GM18505 (cell line): ENCODE results near the gene GPSM1.
"Not testable (repeated sequence)": the region's sequence is repeated elsewhere in the genome, so short reads cannot be mapped to it uniquely, and the experiment has no call there.

Source experiments
- ATAC-seq: cut with Tn5 transposase; IDR thresholded peaks from one replicate; pipeline ENCODE4 v1.9.1; 2021; ENCODE audit not compliant: unreplicated experiment
- POLR2A ChIP-seq: IDR thresholded peaks from 4 replicates; pipeline ENCODE4 v1.6.1; 2011; ENCODE audit warnings: borderline replicate concordance; ENCODE audit not compliant: insufficient read depth, insufficient read length; ENCODE audit errors: extremely low read depth

GPSM1 gene

GRCh38 chr9:136313111-136314055 is 14.0 kb upstream of the GPSM1 start:
- ATAC-seq, result no peak
- TF ChIP-seq POLR2A, result no peak

GRCh38 chr9:136314056-136314416 is 13.3 kb upstream of the GPSM1 start:
- no peak for ATAC-seq
- TF ChIP-seq POLR2A, result no peak

- TF ChIP-seq POLR2A, result no peak
- no peak for ATAC-seq
These were observed 12.4 kb upstream of the GPSM1 start for GRCh38 chr9:136314944-136315343.

- TF ChIP-seq POLR2A, result no peak
- ATAC-seq, result no peak
These were observed 11.0 kb upstream of the GPSM1 start for GRCh38 chr9:136316271-136316751.

- TF ChIP-seq POLR2A, result no peak
These were observed 10.3 kb upstream of the GPSM1 start for GRCh38 chr9:136316896-136317676.

GRCh38 chr9:136317695-136318094 is 9.6 kb upstream of the GPSM1 start:
- no peak for TF ChIP-seq POLR2A
- no peak for ATAC-seq

More at GRCh38 chr9:136316896-136317676, 10.3 kb upstream of the GPSM1 start:
- ATAC-seq, result no peak

- TF ChIP-seq POLR2A, result no peak
- no peak for ATAC-seq
These were observed 9.1 kb upstream of the GPSM1 start for GRCh38 chr9:136318111-136318775.

GRCh38 chr9:136318776-136319241 is 8.5 kb upstream of the GPSM1 start:
- no peak for ATAC-seq
- TF ChIP-seq POLR2A, result no peak

GRCh38 chr9:136319244-136319643 is 8.1 kb upstream of the GPSM1 start:
- ATAC-seq, result not testable (repeated sequence)

- not testable (repeated sequence) for ATAC-seq
These were observed 7.4 kb upstream of the GPSM1 start for GRCh38 chr9:136319955-136320354.

GRCh38 chr9:136320972-136321371 is 6.4 kb upstream of the GPSM1 start:
- not testable (repeated sequence) for ATAC-seq

GRCh38 chr9:136321561-136321960 is 5.8 kb upstream of the GPSM1 start:
- no peak for ATAC-seq
- no peak for TF ChIP-seq POLR2A

GRCh38 chr9:136322756-136323330 is 4.5 kb upstream of the GPSM1 start:
- TF ChIP-seq POLR2A, result no peak
- no peak for ATAC-seq

- no peak for TF ChIP-seq POLR2A
- ATAC-seq, result no peak
These were observed 4.0 kb upstream of the GPSM1 start for GRCh38 chr9:136323371-136323789.
